Measurements from ENCODE around the gene ANKHD1. TPM values are rescaled to one million over a fixed set of nuclear protein-coding genes. Genes with fewer than 3 reads are reported as not detected.

Gene ANKHD1
- polyA plus RNA-seq, 5 donors, result 97.8 to 144 (median 128) TPM

DNA sequence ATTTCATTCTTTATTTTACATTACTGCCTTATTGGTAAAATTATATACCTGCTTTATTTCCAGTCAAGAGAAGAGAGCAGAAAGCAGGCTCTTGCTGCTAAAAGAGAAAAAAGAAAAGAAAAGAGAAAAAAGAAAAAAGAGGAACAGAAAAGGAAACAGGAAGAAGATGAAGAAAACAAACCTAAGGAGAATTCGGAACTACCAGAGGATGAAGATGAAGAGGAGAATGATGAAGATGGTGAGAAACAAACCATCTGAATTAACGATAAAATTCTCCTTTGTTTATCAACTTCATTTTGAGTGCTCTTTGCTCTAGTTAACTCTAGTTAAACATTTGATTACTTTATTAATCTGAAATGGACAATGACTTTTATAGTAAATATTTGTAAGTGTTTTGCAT lies 122.4 kb downstream of the ANKHD1 start:
- DNase-seq, result no peak

GRCh38 chr5:140540227-140540626 lies 138.6 kb downstream of the ANKHD1 start:
- DNase-seq, result no peak

DNA sequence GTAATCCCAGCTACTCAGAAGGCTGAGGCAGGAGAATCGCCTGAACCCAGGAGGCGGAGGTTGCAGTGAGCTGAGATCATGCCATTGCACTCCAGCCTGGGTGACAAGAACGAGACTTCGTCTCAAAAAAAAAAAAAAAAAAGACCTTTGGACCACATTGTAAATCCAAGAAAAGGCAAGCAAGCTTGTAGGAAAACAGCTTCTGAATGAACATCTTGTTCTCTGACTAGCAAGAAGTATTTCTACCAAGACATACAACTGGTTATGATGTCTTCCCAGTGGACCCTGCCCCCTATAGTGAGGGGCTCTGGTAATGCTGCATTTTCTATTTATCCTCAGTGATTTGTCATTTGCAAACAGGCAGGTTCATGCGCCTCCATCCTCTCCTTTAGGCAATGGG lies 141.3 kb downstream of the ANKHD1 start:
- no peak for DNase-seq

DNA sequence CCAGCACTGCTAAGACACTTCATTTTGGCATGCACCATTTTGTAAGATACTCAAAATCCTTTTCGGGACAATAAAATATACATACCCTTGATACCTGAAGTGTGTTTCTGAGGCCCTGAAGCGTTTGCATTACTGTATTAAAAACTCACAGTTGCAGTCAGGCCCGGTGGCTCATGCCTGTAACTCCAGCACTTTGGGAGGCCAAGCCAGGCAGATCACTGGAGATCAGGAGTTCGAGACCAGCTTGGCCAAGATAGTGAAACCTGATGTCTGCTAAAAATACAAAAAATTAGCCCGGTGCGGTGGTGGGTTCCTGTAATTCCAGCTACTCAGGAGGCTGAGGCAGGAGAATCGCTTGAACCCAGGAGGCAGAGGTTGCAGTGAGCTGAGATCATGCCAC lies 143.4 kb downstream of the ANKHD1 start:
- DNase-seq, result no peak

GRCh38 chr5:140545606-140546005 lies 144.0 kb downstream of the ANKHD1 start:
- no peak for DNase-seq

DNA sequence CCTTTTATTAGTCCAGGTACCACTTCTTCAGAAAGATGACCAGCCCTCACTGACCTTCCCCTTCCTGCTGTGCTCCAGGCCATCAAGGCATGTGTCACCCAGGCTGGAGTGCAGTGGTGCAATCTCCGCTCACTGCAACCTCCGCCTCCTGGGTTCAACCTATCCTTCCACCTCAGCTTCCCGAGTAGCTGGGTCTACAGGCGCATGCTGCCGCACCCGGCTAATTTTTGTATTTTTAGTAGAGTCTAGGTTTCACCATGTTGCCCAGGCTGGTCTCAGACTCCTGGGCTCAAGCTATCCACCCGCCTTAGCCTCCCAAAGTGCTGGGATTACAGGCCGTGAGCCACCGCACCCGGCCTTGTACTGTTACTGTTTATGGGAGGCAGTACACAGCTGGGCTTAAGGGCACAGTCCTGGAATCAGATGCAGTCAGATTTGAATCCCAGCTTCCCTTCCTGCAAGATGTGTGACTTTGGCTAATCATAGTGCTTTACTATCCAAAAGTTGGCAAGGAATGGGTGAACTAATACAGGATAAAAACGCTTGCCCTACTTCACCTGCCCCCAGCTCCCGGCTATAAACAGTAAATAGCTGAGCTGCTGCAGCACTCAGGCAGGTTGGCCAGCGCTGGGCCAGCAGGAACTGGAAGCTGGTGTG lies 145.3 kb downstream of the ANKHD1 start:
- no peak for DNase-seq

- peak; percentile 97 to 98 for DNase-seq
These were observed 146.1 kb downstream of the ANKHD1 start, which contains the start of gene EIF4EBP3 for GRCh38 chr5:140547508-140548299. EIF4EBP3 (plus strand) TSS chr5:140547662; CDS start chr5:140547738, 76 bp downstream.

- no peak for DNase-seq
These were observed 146.7 kb downstream of the ANKHD1 start for GRCh38 chr5:140548300-140548688.

DNA sequence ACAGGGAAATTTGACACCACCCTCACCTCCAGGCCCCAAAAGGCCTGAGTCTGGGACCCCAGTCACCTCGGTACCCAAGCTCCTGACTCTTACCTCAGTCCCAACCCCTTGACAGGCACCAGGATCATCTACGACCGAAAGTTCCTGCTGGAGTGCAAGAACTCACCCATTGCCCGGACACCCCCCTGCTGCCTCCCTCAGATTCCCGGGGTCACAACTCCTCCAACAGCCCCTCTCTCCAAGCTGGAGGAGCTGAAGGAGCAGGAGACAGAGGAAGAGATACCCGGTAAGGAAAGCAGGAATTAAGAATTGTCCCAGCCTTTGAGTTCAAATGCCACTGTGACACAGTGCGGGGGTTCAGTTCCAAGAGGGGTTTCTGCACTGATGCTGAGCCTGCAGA lies 147.2 kb downstream of the ANKHD1 start:
- no peak for DNase-seq

- DNase-seq, result no peak
These were observed 147.9 kb downstream of the ANKHD1 start for GRCh38 chr5:140549237-140550144.

GRCh38 chr5:140550147-140551079 lies 148.8 kb downstream of the ANKHD1 start:
- DNase-seq, result no peak

DNA sequence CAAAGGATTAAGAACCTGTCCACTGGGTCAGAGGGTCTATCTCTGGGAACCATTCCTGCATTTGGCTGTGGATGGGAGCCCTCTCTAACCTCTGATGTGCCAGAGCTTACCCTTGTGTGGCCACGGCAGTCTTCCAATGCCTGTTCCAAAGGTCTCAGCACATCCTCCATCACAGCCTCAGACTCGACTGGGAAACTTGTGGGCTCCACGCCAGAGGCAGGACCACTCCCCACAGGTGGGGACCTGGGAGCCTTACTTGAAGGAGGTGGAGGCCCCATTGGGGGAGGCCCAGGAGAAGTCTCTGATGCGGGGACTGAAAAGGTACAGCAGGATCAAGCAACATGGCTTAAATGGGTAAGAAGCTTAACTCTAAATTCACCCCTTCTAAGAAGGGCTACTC lies 150.2 kb downstream of the ANKHD1 start:
- DNase-seq, result no peak

DNA sequence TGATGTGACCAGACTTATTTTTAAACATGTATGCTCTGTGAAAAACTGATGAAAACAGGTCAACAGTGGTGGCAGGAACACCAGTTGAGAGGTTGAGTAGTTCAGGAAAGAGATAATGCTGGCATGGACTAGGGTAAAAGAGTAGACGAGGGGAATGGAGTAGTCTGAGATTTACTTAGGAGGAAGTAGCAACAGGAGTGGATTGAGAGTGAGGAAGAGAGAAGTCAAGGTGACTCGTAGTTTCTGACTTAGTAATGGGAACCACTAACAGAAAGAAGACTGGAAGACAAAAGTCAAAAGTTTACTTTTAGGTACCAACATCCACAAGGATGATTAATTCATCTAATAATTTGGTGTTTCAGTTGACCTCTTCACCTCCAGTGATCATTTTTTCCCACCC lies 152.0 kb downstream of the ANKHD1 start:
- no peak for DNase-seq

DNA sequence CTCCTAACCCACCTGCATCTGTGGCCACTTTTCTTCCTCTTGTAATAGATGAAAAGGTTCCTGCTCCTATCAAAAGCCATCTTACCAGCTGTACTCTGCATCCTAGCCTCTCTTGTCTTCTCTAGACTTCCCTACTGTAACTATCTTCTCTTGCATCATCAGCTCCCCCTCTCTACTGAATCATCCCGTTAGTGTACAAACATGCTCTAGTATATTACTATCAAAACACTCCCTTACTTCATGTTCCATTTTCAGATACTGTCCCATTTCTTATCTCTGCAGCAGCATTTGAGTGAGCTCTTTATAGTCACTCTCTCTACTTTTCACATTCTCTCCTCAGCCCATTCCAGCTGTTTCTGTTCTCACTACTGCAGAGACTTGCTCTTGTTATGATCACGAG lies 152.8 kb downstream of the ANKHD1 start:
- no peak for DNase-seq

DNA sequence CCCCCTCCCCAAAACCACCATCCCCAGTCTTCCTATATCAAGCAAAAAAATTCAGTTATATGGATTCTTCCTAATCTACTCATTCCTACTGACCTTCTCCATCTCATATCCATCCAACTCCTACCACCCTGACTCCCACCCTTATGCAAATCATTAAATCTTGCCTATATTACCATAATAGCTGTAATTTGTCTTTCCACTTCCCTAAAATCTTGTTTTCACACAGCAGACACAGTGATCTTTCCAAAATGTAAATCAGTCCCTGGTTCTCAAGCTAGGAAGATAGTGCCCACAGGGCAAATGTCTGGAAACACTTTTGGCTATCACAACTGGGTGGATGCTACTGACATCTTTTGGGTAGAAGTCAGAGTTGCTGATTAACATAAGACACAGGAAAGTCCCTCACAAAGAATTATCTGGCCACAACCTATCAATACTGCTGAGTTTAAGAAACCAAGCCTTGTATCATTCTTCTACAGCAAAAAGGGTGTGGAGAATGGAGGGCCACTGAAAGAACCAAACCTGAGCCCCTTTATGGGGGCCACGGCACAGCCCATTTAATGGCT lies 154.2 kb downstream of the ANKHD1 start:
- no peak for DNase-seq

DNA sequence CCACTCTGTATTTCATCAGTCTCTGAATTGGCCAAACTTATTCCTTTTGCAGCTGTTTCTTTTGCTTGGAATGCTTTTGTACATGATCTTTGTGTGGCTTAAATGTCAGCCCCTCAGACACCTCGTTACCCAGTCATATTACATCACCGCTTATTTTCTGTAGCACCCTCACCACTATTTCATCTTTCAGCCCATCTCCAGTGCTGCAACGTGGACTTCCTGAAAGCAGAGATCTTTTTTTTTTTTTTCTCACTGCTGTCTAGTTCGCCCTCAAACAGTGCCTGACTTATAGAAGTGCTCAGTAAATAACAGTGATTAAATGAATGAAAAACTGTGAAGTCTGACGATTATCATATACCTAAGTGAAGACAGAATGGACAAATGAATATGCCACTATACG lies 154.8 kb downstream of the ANKHD1 start:
- peak; percentile 50 to 51 for DNase-seq

DNA sequence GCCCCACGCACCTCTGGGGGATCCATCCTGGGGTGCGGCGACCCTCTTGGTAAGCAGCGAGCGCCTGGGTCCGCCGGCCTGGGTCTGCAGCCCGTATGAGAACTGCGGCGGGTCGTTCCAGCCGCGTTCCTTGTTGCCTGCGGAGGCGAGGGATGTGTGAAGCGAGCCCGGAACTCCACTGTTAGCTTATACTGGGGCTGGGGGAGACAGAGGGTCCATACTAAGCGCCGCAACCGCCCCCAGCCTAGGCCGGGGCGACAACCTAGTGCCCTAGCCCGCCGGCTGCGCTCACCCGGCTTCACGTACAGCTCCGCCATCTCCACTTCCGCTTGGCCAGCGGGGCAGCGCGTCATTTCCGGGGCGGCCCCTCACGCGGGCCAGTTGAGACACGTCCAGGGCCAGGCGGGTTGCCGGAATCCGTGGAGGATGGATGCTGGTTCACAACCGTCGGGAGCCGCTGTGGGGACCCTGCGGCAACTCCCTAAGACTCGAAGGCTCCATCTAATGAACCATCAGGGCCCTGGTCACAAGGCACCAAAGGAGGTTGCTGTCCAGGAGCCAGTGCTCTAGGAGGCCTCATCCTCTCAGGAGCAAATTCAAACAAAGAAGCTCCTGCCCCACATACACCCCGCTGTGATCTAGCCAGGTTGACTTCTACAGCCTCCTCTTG lies 155.6 kb downstream of the ANKHD1 start, which contains the start of gene SRA1:
TSS of gene SRA1 (minus strand) at position 338 of the 670 bp plus-strand sequence. CDS start at position 317, 21 bp downstream.
- peak; percentile 90 to 91 for DNase-seq

GRCh38 chr5:140557965-140558364 lies 156.3 kb downstream of the ANKHD1 start:
- no peak for DNase-seq

- no peak for DNase-seq
These were observed 156.9 kb downstream of the ANKHD1 start for GRCh38 chr5:140558542-140558941.

- DNase-seq, result no peak
These were observed 158.6 kb downstream of the ANKHD1 start for GRCh38 chr5:140560227-140560626.
